Loucy (cell line): ENCODE results near the gene PTCH1.

ENCODE experiments used
- H2AFZ ChIP-seq: fragments of 200-600 bp; sonication (generic); 2 replicates; pipeline ENCODE4 v1.6.0; 2016; ENCODE audit warnings: antibody characterized with exemption, mild to moderate bottlenecking, low read length, moderate library complexity
- H3F3A ChIP-seq: fragments of 200-600 bp; 2 replicates; pipeline ENCODE4 v1.6.0; 2016; ENCODE audit warnings: antibody characterized with exemption, low read depth, mild to moderate bottlenecking
- H3K27me3 ChIP-seq: fragments of 200-600 bp; sonication (generic); 2 replicates; pipeline ENCODE4 v1.6.1; 2014; ENCODE audit warnings: low read length, mild to moderate bottlenecking; ENCODE audit not compliant: insufficient read depth, poor library complexity, severe bottlenecking
- H3K36me3 ChIP-seq: fragments of 200-600 bp; sonication (generic); 2 replicates; pipeline ENCODE4 v1.6.1; 2016; ENCODE audit warnings: low read length; ENCODE audit not compliant: insufficient read depth
- H3K4me1 ChIP-seq: fragments of 200-600 bp; sonication (generic); 2 replicates; pipeline ENCODE4 v1.5.1; 2014; ENCODE audit warnings: low read length, mild to moderate bottlenecking; ENCODE audit not compliant: insufficient read depth, poor library complexity, severe bottlenecking
- H3K4me2 ChIP-seq: fragments of 200-600 bp; sonication (generic); 2 replicates; pipeline ENCODE4 v1.6.0; 2014; ENCODE audit warnings: antibody characterized with exemption, low read length, low read depth, mild to moderate bottlenecking; ENCODE audit not compliant: poor library complexity, severe bottlenecking
- H3K4me3 ChIP-seq: fragments of 200-600 bp; sonication (generic); 2 replicates; pipeline ENCODE4 v1.5.1; 2014; ENCODE audit warnings: low read length, mild to moderate bottlenecking, mixed read lengths; ENCODE audit not compliant: poor library complexity, severe bottlenecking
- H3K79me2 ChIP-seq: fragments of 200-600 bp; sonication (generic); 2 replicates; pipeline ENCODE4 v1.6.1; 2014; ENCODE audit warnings: low read length; ENCODE audit not compliant: insufficient read depth
- H3K9ac ChIP-seq: fragments of 200-600 bp; sonication (generic); 2 replicates; pipeline ENCODE4 v1.6.0; 2014; ENCODE audit warnings: mild to moderate bottlenecking, low read depth, low read length, moderate library complexity; ENCODE audit not compliant: poor library complexity, severe bottlenecking
- H3K9me2 ChIP-seq: fragments of 200-600 bp; sonication (generic); replicated peaks from 2 replicates; pipeline ENCODE4 v1.6.1; 2016; ENCODE audit warnings: low read depth, low read length, mixed read lengths
- H3K9me3 ChIP-seq: fragments of 200-600 bp; sonication (generic); 2 replicates; pipeline ENCODE4 v1.6.1; 2014; ENCODE audit warnings: mild to moderate bottlenecking, antibody characterized with exemption, low read length, low read depth; ENCODE audit not compliant: insufficient read depth
- H4K20me1 ChIP-seq: fragments of 200-600 bp; sonication (generic); 2 replicates; pipeline ENCODE4 v1.6.0; 2014; ENCODE audit warnings: antibody characterized with exemption, low read length, mild to moderate bottlenecking; ENCODE audit not compliant: insufficient read depth, poor library complexity, severe bottlenecking
- EZH2phosphoT487 ChIP-seq: fragments of 200-600 bp; IDR thresholded peaks from 2 replicates; pipeline ENCODE4 v1.6.1; 2018; ENCODE audit warnings: antibody characterized with exemption, mild to moderate bottlenecking, moderate library complexity, borderline replicate concordance
- TF ChIP-seq, protein P1 (sequence below): fragments of 200-600 bp; sonication (generic); conservative IDR thresholded peaks from 2 replicates; pipeline ENCODE4 v1.5.1; 2014; ENCODE audit warnings: mild to moderate bottlenecking, antibody characterized with exemption, low read length

PTCH1 gene

DNA sequence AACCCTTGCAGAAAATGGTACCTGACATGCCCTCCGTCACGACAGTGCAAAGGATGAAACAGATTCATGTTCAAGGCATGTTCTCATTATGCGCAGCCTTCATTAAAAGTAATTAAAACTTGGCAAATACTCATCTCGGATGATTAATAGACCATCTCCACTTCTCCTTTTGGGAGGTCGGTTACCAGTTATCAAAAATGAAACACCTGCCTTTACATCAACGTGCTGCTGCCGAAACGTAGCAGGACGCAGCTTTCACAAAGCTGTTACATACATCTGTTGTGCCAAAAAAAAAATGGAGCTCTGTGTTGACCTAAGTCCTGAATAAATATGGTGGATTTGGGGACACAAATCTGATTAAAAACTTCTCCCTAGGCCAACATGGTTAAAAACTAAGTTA lies 75.7 kb downstream of the PTCH1 start:
- Histone ChIP-seq H3K4me1 (peaks cover 13% of the 10 kb centered on the region), H3K9me2 (no peaks in the 10 kb centered on the region), H3K27me3 (no peaks in the 10 kb centered on the region), H2AFZ (no peak overlapping the region), H3K9me3 (no peaks in the 10 kb centered on the region), H3K9ac (no peak overlapping the region), H3K4me3 (no peak overlapping the region), H3K36me3 (no peaks in the 10 kb centered on the region), H4K20me1 (no peaks in the 10 kb centered on the region), H3K4me2 (no peak overlapping the region), H3F3A (no peaks in the 10 kb centered on the region), H3K79me2 (no peaks in the 10 kb centered on the region)
- TF ChIP-seq, protein P1, sequence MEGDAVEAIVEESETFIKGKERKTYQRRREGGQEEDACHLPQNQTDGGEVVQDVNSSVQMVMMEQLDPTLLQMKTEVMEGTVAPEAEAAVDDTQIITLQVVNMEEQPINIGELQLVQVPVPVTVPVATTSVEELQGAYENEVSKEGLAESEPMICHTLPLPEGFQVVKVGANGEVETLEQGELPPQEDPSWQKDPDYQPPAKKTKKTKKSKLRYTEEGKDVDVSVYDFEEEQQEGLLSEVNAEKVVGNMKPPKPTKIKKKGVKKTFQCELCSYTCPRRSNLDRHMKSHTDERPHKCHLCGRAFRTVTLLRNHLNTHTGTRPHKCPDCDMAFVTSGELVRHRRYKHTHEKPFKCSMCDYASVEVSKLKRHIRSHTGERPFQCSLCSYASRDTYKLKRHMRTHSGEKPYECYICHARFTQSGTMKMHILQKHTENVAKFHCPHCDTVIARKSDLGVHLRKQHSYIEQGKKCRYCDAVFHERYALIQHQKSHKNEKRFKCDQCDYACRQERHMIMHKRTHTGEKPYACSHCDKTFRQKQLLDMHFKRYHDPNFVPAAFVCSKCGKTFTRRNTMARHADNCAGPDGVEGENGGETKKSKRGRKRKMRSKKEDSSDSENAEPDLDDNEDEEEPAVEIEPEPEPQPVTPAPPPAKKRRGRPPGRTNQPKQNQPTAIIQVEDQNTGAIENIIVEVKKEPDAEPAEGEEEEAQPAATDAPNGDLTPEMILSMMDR, result no peak
- no peak for TF ChIP-seq EZH2phosphoT487

DNA sequence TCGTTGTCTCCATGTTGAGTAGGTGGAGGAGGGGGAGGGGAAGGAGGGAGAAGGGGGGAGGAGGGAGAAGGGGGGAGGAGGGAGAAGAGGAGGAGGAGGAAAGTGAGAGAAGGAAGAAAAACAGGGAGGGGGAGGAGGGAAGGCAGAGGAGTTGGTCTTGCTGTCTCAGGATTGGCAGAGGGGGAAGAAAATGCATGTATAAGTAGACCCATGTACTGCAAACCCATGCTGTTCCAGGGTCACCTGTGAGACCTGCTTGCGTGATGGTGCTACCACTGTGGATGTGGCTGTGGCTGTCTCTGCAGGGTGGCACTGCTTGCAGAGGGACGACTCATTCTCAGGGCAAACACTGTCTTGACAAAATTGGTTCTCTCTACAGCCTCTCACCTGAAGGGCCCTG lies 76.3 kb downstream of the PTCH1 start:
- TF ChIP-seq, protein P1, result no peak
- no peak for TF ChIP-seq EZH2phosphoT487
- no peak overlapping the region for H3K4me2 ChIP-seq
- no peaks in the 10 kb centered on the region for H4K20me1 ChIP-seq

DNA sequence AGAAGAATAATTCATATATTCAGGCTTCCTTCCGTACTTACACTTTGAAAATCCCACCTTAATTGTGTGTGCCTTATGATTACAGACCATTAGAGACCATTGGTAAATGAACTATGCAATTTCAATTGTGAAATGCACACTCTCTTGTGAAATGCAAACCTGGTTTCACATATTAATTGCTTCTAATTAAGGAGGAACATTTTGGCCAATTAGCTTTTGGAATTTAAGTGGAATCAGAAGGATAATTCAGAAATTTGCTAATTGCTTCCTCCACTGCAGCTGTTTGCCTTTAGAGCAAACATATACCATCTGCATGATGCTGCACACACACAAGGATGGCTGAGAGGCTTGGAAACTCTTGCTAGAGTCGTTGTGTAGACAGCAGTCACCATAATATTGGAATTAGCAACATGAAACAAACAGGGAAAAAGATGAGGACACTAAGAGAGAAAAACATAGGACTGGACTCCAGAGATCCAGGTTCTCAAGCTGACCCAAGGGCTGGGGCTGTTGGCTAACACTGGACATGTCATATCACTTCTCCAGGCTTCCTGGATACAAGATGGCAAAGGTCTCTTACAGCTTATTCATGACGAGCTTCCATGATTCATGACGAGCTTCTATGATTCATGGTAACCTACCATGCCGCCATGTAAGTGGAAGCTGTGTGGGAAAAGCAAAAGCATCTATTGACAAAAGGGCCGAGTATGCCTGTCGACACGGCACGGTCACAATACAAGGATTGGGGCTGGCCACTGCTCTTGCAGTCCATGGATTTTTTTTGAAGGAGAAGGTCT lies 78.0 kb downstream of the PTCH1 start:
- H3K36me3 ChIP-seq, result no peaks in the 10 kb centered on the region
- no peaks in the 10 kb centered on the region for H3K79me2 ChIP-seq
- TF ChIP-seq, protein P1, result no peak
- no peak for TF ChIP-seq EZH2phosphoT487

More for the DNA sequence above, 76.3 kb downstream of the PTCH1 start:
- H3K4me3 ChIP-seq, result no peak overlapping the region
- H3K27me3 ChIP-seq, result no peaks in the 10 kb centered on the region
- H3K9ac ChIP-seq, result no peak overlapping the region
- H3F3A ChIP-seq, result no peaks in the 10 kb centered on the region
- H3K9me3 ChIP-seq, result no peaks in the 10 kb centered on the region
- H2AFZ ChIP-seq, result no peak overlapping the region
- H3K4me1 ChIP-seq, result peaks cover 13% of the 10 kb centered on the region
- H3K36me3 ChIP-seq, result no peaks in the 10 kb centered on the region
- no peaks in the 10 kb centered on the region for H3K9me2 ChIP-seq
- no peaks in the 10 kb centered on the region for H3K79me2 ChIP-seq

More for the DNA sequence above, 78.0 kb downstream of the PTCH1 start:
- Histone ChIP-seq H2AFZ (no peak overlapping the region), H3K9me3 (no peaks in the 10 kb centered on the region), H3K9ac (no peak overlapping the region), H3K4me2 (no peak overlapping the region), H3K4me1 (peaks cover 7% of the 10 kb centered on the region), H4K20me1 (no peaks in the 10 kb centered on the region), H3K4me3 (no peak overlapping the region), H3F3A (no peaks in the 10 kb centered on the region), H3K9me2 (no peaks in the 10 kb centered on the region), H3K27me3 (no peaks in the 10 kb centered on the region)
